ENCODE measurements around the gene CD109.

- peak; percentile 97 for TF ChIP-seq CTCF (IDR thresholded peaks at IDR 0.05; ENCODE audit: low read depth, low read length)
- no peak for TF ChIP-seq MAX (IDR thresholded peaks at IDR 0.05; ENCODE audit: low read depth, low read length)
- TF ChIP-seq MYC (IDR thresholded peaks at IDR 0.05; ENCODE audit: low read depth, low read length) = no peak
These were observed 37.1 kb downstream of the CD109 start for GRCh38 chr6:73732845-73733675.

All from NB4 (cell line).